Measurements from ENCODE around the gene PARD3. TPM values are rescaled to one million over a fixed set of nuclear protein-coding genes. Genes with fewer than 3 reads are reported as not detected.

Gene PARD3
- total RNA-seq, 4 donors from 2014 or later, result 150 to 172 (median 165) TPM

DNA sequence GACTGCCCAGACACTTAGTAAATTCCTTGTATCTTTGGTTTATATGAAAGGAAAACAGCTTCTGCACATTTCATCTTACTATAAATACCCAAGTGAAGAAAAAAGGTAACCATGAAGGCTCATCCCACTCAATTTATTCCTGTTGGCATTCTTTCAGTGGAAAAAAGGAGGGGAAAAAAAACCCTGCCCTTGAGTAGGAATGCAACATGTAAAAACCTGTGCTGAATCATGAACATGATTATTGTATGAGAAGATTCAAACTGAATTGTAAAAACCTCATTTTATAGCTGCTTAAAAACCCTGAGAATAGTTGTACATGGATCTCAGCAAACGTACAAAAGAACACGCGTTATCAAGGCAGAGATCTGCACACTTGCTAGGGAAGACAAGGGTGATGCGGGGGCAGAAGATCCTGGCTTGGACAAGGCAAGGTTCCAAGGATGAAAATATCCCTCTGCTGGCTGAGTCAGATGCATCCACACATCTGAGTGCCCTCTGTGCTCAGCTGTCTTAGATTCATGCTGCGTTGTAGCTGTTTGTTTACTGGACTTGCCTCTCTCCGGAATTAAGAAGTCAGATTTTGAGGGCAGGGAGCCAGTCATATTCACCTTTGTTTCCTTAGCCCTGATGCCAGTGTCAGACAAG is 658.2 kb downstream of the PARD3 start:
- 43 to 52% methylated on average over 6 of the region's 6 CpGs for WGBS, 2 donors
- no peak overlapping the region for H3K4me3 ChIP-seq (ENCODE audit: low read depth, poor library complexity, severe bottlenecking)
- TF ChIP-seq, protein P1, sequence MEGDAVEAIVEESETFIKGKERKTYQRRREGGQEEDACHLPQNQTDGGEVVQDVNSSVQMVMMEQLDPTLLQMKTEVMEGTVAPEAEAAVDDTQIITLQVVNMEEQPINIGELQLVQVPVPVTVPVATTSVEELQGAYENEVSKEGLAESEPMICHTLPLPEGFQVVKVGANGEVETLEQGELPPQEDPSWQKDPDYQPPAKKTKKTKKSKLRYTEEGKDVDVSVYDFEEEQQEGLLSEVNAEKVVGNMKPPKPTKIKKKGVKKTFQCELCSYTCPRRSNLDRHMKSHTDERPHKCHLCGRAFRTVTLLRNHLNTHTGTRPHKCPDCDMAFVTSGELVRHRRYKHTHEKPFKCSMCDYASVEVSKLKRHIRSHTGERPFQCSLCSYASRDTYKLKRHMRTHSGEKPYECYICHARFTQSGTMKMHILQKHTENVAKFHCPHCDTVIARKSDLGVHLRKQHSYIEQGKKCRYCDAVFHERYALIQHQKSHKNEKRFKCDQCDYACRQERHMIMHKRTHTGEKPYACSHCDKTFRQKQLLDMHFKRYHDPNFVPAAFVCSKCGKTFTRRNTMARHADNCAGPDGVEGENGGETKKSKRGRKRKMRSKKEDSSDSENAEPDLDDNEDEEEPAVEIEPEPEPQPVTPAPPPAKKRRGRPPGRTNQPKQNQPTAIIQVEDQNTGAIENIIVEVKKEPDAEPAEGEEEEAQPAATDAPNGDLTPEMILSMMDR (IDR thresholded peaks at IDR 0.05), result no peak
- TF ChIP-seq POLR2A (IDR thresholded peaks at IDR 0.05), result no peak
- no peak for DNase-seq (ENCODE audit: low spot score in 2 of 2)
- intact Hi-C loops (cut with DNase I; ENCODE audit: low total_unique reads), result no loop called here

DNA sequence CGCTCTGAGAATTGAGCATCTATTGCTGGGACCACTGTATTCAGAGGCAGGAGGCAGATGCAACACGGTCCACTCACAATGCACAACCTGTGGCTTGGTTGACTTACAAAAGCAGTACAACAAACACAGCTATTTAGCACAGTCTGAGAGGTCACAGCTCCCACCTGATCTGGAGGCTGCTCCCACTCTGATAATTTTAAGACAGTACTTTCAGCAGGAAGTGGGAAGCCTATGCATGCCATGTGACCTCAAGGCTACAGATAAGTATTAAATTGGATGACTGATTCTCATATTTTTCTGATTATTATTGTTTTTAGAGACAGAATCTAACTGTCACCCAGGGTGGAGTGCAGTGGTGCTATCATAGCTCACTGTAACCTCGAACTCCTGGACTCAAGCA is 659.3 kb downstream of the PARD3 start:
- intact Hi-C loops (cut with DNase I; ENCODE audit: low total_unique reads), result no loop called here

DNA sequence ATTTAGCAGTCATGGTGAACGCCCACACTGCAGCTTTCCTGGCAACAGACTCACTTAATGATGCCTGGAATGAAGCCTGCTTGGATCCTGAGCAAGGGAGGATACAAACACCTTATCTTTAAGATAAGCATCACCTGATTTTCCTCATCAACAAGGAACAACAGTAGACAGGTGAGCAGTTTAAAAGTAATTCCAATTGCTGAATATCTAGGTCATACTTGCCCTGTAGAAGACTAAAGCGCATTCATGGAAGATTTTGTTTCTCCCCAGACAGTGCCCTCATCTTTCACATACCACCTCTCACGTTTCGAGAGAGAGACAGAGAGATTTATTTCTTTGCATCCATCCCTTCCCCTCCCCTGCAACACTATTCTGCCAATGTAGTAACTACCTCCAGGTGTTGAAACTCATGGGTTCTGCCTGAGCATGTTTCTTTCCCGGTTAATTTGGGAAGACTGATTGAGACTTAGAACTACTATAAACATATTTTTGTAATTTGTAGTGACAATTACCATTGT is 660.7 kb downstream of the PARD3 start:
- 51 to 56% methylated on average over 5 of the region's 5 CpGs for WGBS, 2 donors
- no peak for DNase-seq (ENCODE audit: low spot score in 2 of 2)
- intact Hi-C loops (cut with DNase I; ENCODE audit: low total_unique reads), result loop anchor here (1.0 kb wide), 1 partner anchor 23 kb away; no protein-coding TSS in a partner anchor

More for the DNA sequence above, 659.3 kb downstream of the PARD3 start:
- no peak for DNase-seq (ENCODE audit: low spot score in 2 of 2)
- TF ChIP-seq POLR2A (IDR thresholded peaks at IDR 0.05), result no peak
- TF ChIP-seq, protein P1 (IDR thresholded peaks at IDR 0.05), result no peak
- 78 to 90% methylated on average over 3 of the region's 3 CpGs for WGBS, 2 donors
- H3K4me3 ChIP-seq (ENCODE audit: low read depth, poor library complexity, severe bottlenecking), result no peak overlapping the region

DNA sequence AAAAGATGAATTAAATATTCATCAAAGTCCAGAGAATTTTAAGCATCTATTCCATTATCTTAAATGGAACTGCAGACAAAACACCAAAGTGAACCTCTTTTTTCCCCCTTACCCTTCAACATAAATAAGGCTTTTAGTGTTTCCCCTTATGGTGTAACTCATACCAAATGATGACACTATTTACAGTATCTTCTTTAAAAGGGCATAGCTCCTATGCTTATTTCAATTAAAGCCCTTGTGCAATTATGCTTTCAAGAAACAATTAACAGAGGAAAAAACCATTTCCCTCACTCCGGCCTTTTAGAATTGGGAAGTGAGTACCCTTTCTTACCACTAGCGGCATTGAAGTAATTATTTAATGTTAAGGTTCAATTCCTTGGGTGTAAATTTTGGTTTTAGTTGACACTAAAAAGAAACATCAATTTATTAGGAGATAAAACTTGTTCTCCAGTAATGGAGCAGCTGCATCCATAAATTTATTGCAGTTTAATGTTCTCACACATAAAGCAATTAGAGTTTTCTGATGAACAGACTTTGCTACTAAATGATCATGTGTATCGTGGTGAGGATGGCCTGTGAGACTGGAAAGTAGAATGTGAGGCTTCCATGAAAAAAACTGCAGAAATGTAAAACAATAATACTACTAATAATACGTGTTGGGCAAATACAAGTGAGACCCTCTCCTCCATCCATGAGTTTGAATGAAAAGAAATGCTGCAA is 661.3 kb downstream of the PARD3 start:
- DNase-seq (ENCODE audit: low spot score in 2 of 2), result no peak
- WGBS, 2 donors, result 65 to 80% methylated on average over 4 of the region's 4 CpGs
- no peak overlapping the region for H3K4me3 ChIP-seq (ENCODE audit: low read depth, poor library complexity, severe bottlenecking)
- intact Hi-C loops (cut with DNase I; ENCODE audit: low total_unique reads), result loop anchor here (1.0 kb wide), 1 partner anchor 23 kb away; no protein-coding TSS in a partner anchor
- TF ChIP-seq POLR2A (IDR thresholded peaks at IDR 0.05), result no peak
- TF ChIP-seq, protein P1 (IDR thresholded peaks at IDR 0.05), result no peak

More for the DNA sequence above, 660.7 kb downstream of the PARD3 start:
- no peak for TF ChIP-seq POLR2A (IDR thresholded peaks at IDR 0.05)
- TF ChIP-seq, protein P1 (IDR thresholded peaks at IDR 0.05), result no peak
- H3K4me3 ChIP-seq (ENCODE audit: low read depth, poor library complexity, severe bottlenecking), result no peak overlapping the region

DNA sequence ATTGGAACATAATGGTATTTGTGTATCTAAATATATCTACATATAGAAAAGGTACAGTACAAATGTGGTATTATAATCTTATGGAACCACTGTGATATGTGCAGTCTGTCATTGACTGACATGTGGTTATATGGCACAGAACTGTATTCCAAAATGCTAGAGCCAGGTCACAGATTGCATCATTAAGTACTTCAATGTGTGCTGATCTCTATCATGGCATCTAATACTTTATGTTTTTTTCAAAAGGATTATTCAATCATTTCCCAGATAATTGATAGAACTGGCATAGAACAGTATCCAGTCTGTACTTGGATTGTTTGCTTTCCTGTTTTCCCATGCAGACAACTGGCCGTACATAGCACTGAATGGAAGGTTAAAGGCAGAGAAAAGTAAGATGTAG is 662.7 kb downstream of the PARD3 start:
- intact Hi-C loops (cut with DNase I; ENCODE audit: low total_unique reads), result no loop called here
- 19 to 52% methylated on average over 1 of the region's 1 CpG for WGBS, 2 donors
- DNase-seq (ENCODE audit: low spot score in 2 of 2), result no peak
- no peak overlapping the region for H3K4me3 ChIP-seq (ENCODE audit: low read depth, poor library complexity, severe bottlenecking)
- TF ChIP-seq, protein P1 (IDR thresholded peaks at IDR 0.05), result no peak
- TF ChIP-seq POLR2A (IDR thresholded peaks at IDR 0.05), result no peak
